Neuronal stem cell (in vitro differentiated cells): Measurements from ENCODE around the gene ACYP2.

ENCODE experiments used
- DNase-seq: peaks from one replicate; pipeline ENCODE4 v3.0.0-alpha.2; 2013; ENCODE audit warnings: low spot score
- H2AFZ ChIP-seq: one replicate; pipeline ENCODE4 v1.6.1; 2013; ENCODE audit warnings: mild to moderate bottlenecking, low read length, inconsistent platforms
- H2AK5ac ChIP-seq: 2 replicates; pipeline ENCODE4 v1.6.1; 2013; ENCODE audit warnings: low read depth, mild to moderate bottlenecking, inconsistent platforms, low read length, moderate library complexity, mixed read lengths
- H2BK120ac ChIP-seq: 2 replicates; pipeline ENCODE4 v1.6.1; 2013; ENCODE audit warnings: low read depth, mild to moderate bottlenecking, inconsistent platforms, low read length, moderate library complexity, mixed read lengths
- H2BK12ac ChIP-seq: one replicate; pipeline ENCODE4 v1.6.1; 2013; ENCODE audit warnings: low read length, inconsistent platforms
- H2BK15ac ChIP-seq: 2 replicates; pipeline ENCODE4 v1.6.1; 2013; ENCODE audit warnings: mild to moderate bottlenecking, low read length, inconsistent platforms, mixed read lengths
- H2BK5ac ChIP-seq: one replicate; pipeline ENCODE4 v1.6.1; 2013; ENCODE audit warnings: inconsistent platforms, mild to moderate bottlenecking, low read length, moderate library complexity
- H3K14ac ChIP-seq: one replicate; pipeline ENCODE4 v1.6.1; 2013; ENCODE audit warnings: low read length, inconsistent platforms
- H3K18ac ChIP-seq: 2 replicates; pipeline ENCODE4 v1.6.1; 2013; ENCODE audit warnings: low read length, inconsistent platforms
- H3K23ac ChIP-seq: 2 replicates; pipeline ENCODE4 v1.6.1; 2013; ENCODE audit warnings: low read depth, mild to moderate bottlenecking, mixed read lengths, low read length, inconsistent platforms; ENCODE audit not compliant: poor library complexity
- H3K27ac ChIP-seq: replicated peaks from 3 replicates; pipeline ENCODE4 v1.5.1; 2013; ENCODE audit warnings: low read length, inconsistent platforms
- H3K27me3 ChIP-seq, 3 experiments: 2 replicates each; pipeline ENCODE4 v1.6.1; 2013; ENCODE audit warnings: low read length in 3 of 3, mild to moderate bottlenecking in 2 of 3, inconsistent platforms in 1 of 3, low read depth in 1 of 3, mixed read lengths in 1 of 3, moderate library complexity in 1 of 3; ENCODE audit not compliant: control insufficient read depth in 3 of 3, insufficient read depth in 3 of 3
- H3K36me3 ChIP-seq, 2 donors: replicated peaks in 1 of 2; 2 replicates each; pipeline ENCODE4 v1.6.1; 2013; ENCODE audit warnings: low read length in 2 of 2; ENCODE audit not compliant: control insufficient read depth in 2 of 2, insufficient read depth in 2 of 2
- H3K4ac ChIP-seq: 2 replicates; pipeline ENCODE4 v1.6.1; 2013; ENCODE audit warnings: inconsistent platforms, mild to moderate bottlenecking, low read length, moderate library complexity
- H3K4me1 ChIP-seq, 2 donors: 1 replicate in 1 of 2; 2 replicates in 1 of 2; pipeline ENCODE4 v1.6.1; 2013; ENCODE audit warnings: low read length in 2 of 2, low read depth in 1 of 2; ENCODE audit not compliant: control insufficient read depth in 2 of 2, insufficient read depth in 1 of 2
- H3K4me2 ChIP-seq: one replicate; pipeline ENCODE4 v1.6.1; 2013; ENCODE audit warnings: mild to moderate bottlenecking, low read length, inconsistent platforms; ENCODE audit not compliant: insufficient read depth, poor library complexity, severe bottlenecking
- H3K4me3 ChIP-seq, 2 donors: 2 replicates each; pipeline ENCODE4 v1.5.1; 2013; ENCODE audit warnings: low read length in 2 of 2, mild to moderate bottlenecking in 2 of 2, inconsistent platforms in 1 of 2, moderate library complexity in 1 of 2
- H3K79me1 ChIP-seq: one replicate; pipeline ENCODE4 v1.6.1; 2013; ENCODE audit warnings: low read depth, mild to moderate bottlenecking, inconsistent platforms, low read length, moderate library complexity
- H3K9ac ChIP-seq: one replicate; pipeline ENCODE4 v1.6.1; 2013; ENCODE audit warnings: mild to moderate bottlenecking, low read depth, low read length, inconsistent platforms; ENCODE audit not compliant: poor library complexity
- H3K9me3 ChIP-seq, 2 donors: replicated peaks in 1 of 2; 2 replicates each; pipeline versions ENCODE3 to v1.6.1; 2013; ENCODE audit warnings: low read length in 2 of 2, mild to moderate bottlenecking in 2 of 2, inconsistent platforms in 1 of 2, low read depth in 1 of 2, mixed read lengths in 1 of 2, moderate library complexity in 1 of 2; ENCODE audit not compliant: control insufficient read depth in 2 of 2, insufficient read depth in 1 of 2
- H4K8ac ChIP-seq: one replicate; pipeline ENCODE4 v1.6.1; 2013; ENCODE audit warnings: low read depth, mild to moderate bottlenecking, inconsistent platforms, low read length, moderate library complexity
- H4K91ac ChIP-seq: one replicate; pipeline ENCODE4 v1.6.1; 2013; ENCODE audit warnings: low read length, low read depth, mild to moderate bottlenecking, inconsistent platforms; ENCODE audit not compliant: poor library complexity
- WGBS, 2 donors: extraction: QIAGEN DNeasy Blood & Tissue Kit; methylation state at CpG; one replicate each; pipeline ENCODE4 v1.1.7; 2013; ENCODE audit warnings: missing lambda C conversion rate in 2 of 2, mixed read lengths in 1 of 2; ENCODE audit not compliant: insufficient read length in 2 of 2, insufficient replicate concordance in 1 of 2; ENCODE audit errors: extremely low coverage in 2 of 2; 5-methylcytosine and 5-hydroxymethylcytosine counted together

ACYP2 gene

GRCh38 chr2:54227798-54228197 lies 112.4 kb downstream of the ACYP2 start:
- Histone ChIP-seq H3K36me3 (no peaks in the 10 kb centered on the region), H2BK15ac (no peak overlapping the region), H3K9me3 (no peaks in the 10 kb centered on the region), H2BK12ac (no peak overlapping the region), H3K14ac (no peak overlapping the region), H3K23ac (no peak overlapping the region), H3K27ac (no peak overlapping the region), H2AK5ac (no peak overlapping the region), H3K4ac (no peak overlapping the region), H2BK120ac (no peak overlapping the region), H2AFZ (no peak overlapping the region), H3K9ac (no peak overlapping the region), H4K91ac (no peak overlapping the region), H4K8ac (no peak overlapping the region), H3K18ac (no peak overlapping the region), H3K4me1 (no peaks in the 10 kb centered on the region), H2BK5ac (no peak overlapping the region), H3K4me3 (no peak overlapping the region), H3K27me3 (no peaks in the 10 kb centered on the region), H3K79me1 (no peaks in the 10 kb centered on the region), H3K4me2 (no peak overlapping the region)
- no peak for DNase-seq

GRCh38 chr2:54228945-54229344 lies 113.5 kb downstream of the ACYP2 start:
- no peaks in the 10 kb centered on the region for H3K79me1 ChIP-seq
- no peak overlapping the region for H3K9ac ChIP-seq
- no peak overlapping the region for H3K27ac ChIP-seq
- no peak overlapping the region for H3K14ac ChIP-seq
- no peak overlapping the region for H3K18ac ChIP-seq
- no peak overlapping the region for H3K23ac ChIP-seq
- no peak overlapping the region for H3K4me2 ChIP-seq
- H3K36me3 ChIP-seq = no peaks in the 10 kb centered on the region
- H3K9me3 ChIP-seq = no peaks in the 10 kb centered on the region
- no peak overlapping the region for H2BK5ac ChIP-seq
- no peaks in the 10 kb centered on the region for H3K27me3 ChIP-seq
- no CpG with 5 or more reads among the region's 2 CpGs for WGBS, 2 donors
- H4K91ac ChIP-seq = no peak overlapping the region
- no peak overlapping the region for H2BK15ac ChIP-seq
- no peak overlapping the region for H2BK12ac ChIP-seq
- H2AK5ac ChIP-seq = no peak overlapping the region
- no peak overlapping the region for H2AFZ ChIP-seq
- no peak overlapping the region for H2BK120ac ChIP-seq
- H4K8ac ChIP-seq = no peak overlapping the region
- H3K4ac ChIP-seq = no peak overlapping the region
- no peaks in the 10 kb centered on the region for H3K4me1 ChIP-seq
- no peak for DNase-seq
- no peak overlapping the region for H3K4me3 ChIP-seq

GRCh38 chr2:54233832-54234649 lies 118.6 kb downstream of the ACYP2 start:
- Histone ChIP-seq H3K27me3 (no peaks in the 10 kb centered on the region), H3K4me1 (no peaks in the 10 kb centered on the region), H4K8ac (no peak overlapping the region), H3K79me1 (no peaks in the 10 kb centered on the region), H3K27ac (no peak overlapping the region), H3K4ac (no peak overlapping the region), H4K91ac (no peak overlapping the region), H2BK120ac (no peak overlapping the region), H3K4me2 (no peak overlapping the region), H2BK12ac (no peak overlapping the region), H3K4me3 (no peak overlapping the region), H2AFZ (no peak overlapping the region), H3K36me3 (no peaks in the 10 kb centered on the region), H2BK15ac (no peak overlapping the region), H3K9me3 (peaks cover 0 to 5% of the 10 kb centered on the region in 2 donors), H3K9ac (no peak overlapping the region), H3K18ac (no peak overlapping the region), H3K14ac (no peak overlapping the region), H3K23ac (no peak overlapping the region), H2BK5ac (no peak overlapping the region), H2AK5ac (no peak overlapping the region)
- no peak for DNase-seq
- WGBS, 2 donors = no CpG with 5 or more reads among the region's 4 CpGs

- H2BK12ac ChIP-seq = no peak overlapping the region
- H3K79me1 ChIP-seq = no peaks in the 10 kb centered on the region
- no peak overlapping the region for H2BK5ac ChIP-seq
- peaks cover 0 to 5% of the 10 kb centered on the region in 2 donors for H3K9me3 ChIP-seq
- no peak overlapping the region for H2AFZ ChIP-seq
- H3K23ac ChIP-seq = no peak overlapping the region
- H2BK120ac ChIP-seq = no peak overlapping the region
- no peak overlapping the region for H4K8ac ChIP-seq
- no peak overlapping the region for H3K14ac ChIP-seq
- no peak overlapping the region for H3K27ac ChIP-seq
- no peak for DNase-seq
- no peak overlapping the region for H4K91ac ChIP-seq
- no peak overlapping the region for H3K4me2 ChIP-seq
- no peak overlapping the region for H2AK5ac ChIP-seq
- H3K4me1 ChIP-seq = peaks cover 0 to 1% of the 10 kb centered on the region in 2 donors
- H3K4ac ChIP-seq = no peak overlapping the region
- no peak overlapping the region for H3K18ac ChIP-seq
- no peaks in the 10 kb centered on the region for H3K36me3 ChIP-seq
- no peaks in the 10 kb centered on the region for H3K27me3 ChIP-seq
- H3K4me3 ChIP-seq = no peak overlapping the region
- WGBS, 2 donors = no CpG with 5 or more reads among the region's 2 CpGs
- no peak overlapping the region for H3K9ac ChIP-seq
- H2BK15ac ChIP-seq = no peak overlapping the region
These were observed 122.0 kb downstream of the ACYP2 start for GRCh38 chr2:54237428-54237827.
